ENCODE data around the gene TBX20.
"Not testable (repeated sequence)": the region's sequence is repeated elsewhere in the genome, so short reads cannot be mapped to it uniquely, and the experiment has no call there.

The TBX20 gene

GRCh38 chr7:35222445-35222844 lies 31.5 kb downstream of the TBX20 start:
- in situ Hi-C loops (cut with HindIII; ENCODE audit: low pct_unique_long_range_greater_than_20kb, low sequenced_read_pairs); DNase-seq (ENCODE audit: low read depth in 1 of 2, low spot score in 1 of 2): not testable (repeated sequence)

DNA sequence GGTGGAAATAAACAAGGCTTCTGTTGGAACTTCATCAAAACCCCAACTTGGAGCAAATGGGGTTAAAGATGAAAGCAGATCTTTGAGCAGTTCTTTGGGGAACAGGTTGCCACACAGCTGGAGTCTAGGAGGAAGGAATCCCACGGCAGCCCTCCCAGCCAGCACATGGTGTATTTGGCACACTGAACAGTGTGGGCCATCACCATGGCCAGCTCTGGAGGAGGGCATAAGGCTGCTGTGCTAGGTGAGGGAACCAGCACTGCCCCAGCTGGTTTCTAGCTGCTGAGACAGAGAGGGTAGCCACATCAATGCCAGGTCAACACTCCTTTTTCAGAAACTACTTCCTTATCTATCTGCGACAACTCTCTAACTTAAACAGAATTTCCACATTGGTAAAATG lies 33.7 kb downstream of the TBX20 start:
- in situ Hi-C loops (cut with HindIII; ENCODE audit: low pct_unique_long_range_greater_than_20kb, low sequenced_read_pairs); DNase-seq (ENCODE audit: low read depth in 1 of 2, low spot score in 1 of 2): not testable (repeated sequence)

GRCh38 chr7:35216033-35216432 lies 37.9 kb downstream of the TBX20 start:
- DNase-seq (ENCODE audit: low read depth in 1 of 2, low spot score in 1 of 2); in situ Hi-C loops (cut with HindIII; ENCODE audit: low pct_unique_long_range_greater_than_20kb, low sequenced_read_pairs): not testable (repeated sequence)

GRCh38 chr7:35215063-35215462 lies 38.8 kb downstream of the TBX20 start:
- DNase-seq (ENCODE audit: low read depth in 1 of 2, low spot score in 1 of 2); in situ Hi-C loops (cut with HindIII; ENCODE audit: low pct_unique_long_range_greater_than_20kb, low sequenced_read_pairs): not testable (repeated sequence)

- DNase-seq (ENCODE audit: low read depth in 1 of 2, low spot score in 1 of 2); in situ Hi-C loops (cut with HindIII; ENCODE audit: low pct_unique_long_range_greater_than_20kb, low sequenced_read_pairs): not testable (repeated sequence)
These were observed 47.0 kb downstream of the TBX20 start for GRCh38 chr7:35206924-35207323.

GRCh38 chr7:35204850-35205249 lies 49.0 kb downstream of the TBX20 start:
- DNase-seq (ENCODE audit: low read depth in 1 of 2, low spot score in 1 of 2); in situ Hi-C loops (cut with HindIII; ENCODE audit: low pct_unique_long_range_greater_than_20kb, low sequenced_read_pairs): not testable (repeated sequence)

- DNase-seq (ENCODE audit: low read depth in 1 of 2, low spot score in 1 of 2); in situ Hi-C loops (cut with HindIII; ENCODE audit: low pct_unique_long_range_greater_than_20kb, low sequenced_read_pairs): not testable (repeated sequence)
These were observed 49.9 kb downstream of the TBX20 start for GRCh38 chr7:35204031-35204430.

GRCh38 chr7:35202353-35202752 lies 51.5 kb downstream of the TBX20 start:
- DNase-seq (ENCODE audit: low read depth in 1 of 2, low spot score in 1 of 2); in situ Hi-C loops (cut with HindIII; ENCODE audit: low pct_unique_long_range_greater_than_20kb, low sequenced_read_pairs): not testable (repeated sequence)

- in situ Hi-C loops (cut with HindIII; ENCODE audit: low pct_unique_long_range_greater_than_20kb, low sequenced_read_pairs); DNase-seq (ENCODE audit: low read depth in 1 of 2, low spot score in 1 of 2): not testable (repeated sequence)
These were observed 53.7 kb downstream of the TBX20 start for GRCh38 chr7:35200170-35200569.

DNA sequence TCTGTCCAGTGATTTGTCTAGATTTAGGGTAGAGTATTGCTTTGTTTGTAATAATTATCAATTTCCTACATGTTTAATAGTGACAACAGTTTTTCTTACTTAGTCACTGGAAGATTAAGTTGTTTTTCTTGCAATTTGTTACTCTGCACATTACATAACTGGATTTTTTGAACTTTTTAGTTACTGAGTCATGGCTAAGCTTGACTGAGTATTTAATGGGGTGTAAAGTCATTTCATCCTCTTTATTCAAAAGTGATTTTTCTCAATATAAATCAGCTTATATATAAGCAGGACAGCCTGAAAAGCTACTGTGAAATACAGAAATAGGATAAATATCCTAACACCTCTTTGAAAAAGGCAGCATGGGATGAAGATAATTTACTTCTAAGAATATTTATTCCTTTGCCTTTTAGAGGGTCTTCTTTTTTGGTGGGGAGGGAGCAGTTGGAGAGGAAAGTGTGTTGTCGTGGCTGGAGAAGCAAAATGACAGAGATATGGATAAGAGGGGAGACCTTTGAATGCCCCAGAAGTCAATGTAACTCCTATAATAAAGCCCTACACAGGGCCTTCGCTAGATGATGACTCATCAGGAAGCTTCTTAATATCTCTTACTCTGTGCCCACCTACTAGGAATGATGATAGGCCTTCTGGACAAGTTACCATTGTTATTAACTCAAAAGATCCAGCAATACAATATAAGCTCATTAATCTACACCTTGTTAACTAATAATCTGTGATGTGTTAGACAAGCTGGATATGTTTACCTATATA lies 55.3 kb downstream of the TBX20 start:
- DNase-seq (ENCODE audit: low read depth in 1 of 2, low spot score in 1 of 2); in situ Hi-C loops (cut with HindIII; ENCODE audit: low pct_unique_long_range_greater_than_20kb, low sequenced_read_pairs): not testable (repeated sequence)

- in situ Hi-C loops (cut with HindIII; ENCODE audit: low pct_unique_long_range_greater_than_20kb, low sequenced_read_pairs); DNase-seq (ENCODE audit: low read depth in 1 of 2, low spot score in 1 of 2): not testable (repeated sequence)
These were observed 62.3 kb downstream of the TBX20 start for GRCh38 chr7:35191571-35191970.

- in situ Hi-C loops (cut with HindIII; ENCODE audit: low pct_unique_long_range_greater_than_20kb, low sequenced_read_pairs); DNase-seq (ENCODE audit: low read depth in 1 of 2, low spot score in 1 of 2): not testable (repeated sequence)
These were observed 63.6 kb downstream of the TBX20 start for GRCh38 chr7:35190146-35190773.

DNA sequence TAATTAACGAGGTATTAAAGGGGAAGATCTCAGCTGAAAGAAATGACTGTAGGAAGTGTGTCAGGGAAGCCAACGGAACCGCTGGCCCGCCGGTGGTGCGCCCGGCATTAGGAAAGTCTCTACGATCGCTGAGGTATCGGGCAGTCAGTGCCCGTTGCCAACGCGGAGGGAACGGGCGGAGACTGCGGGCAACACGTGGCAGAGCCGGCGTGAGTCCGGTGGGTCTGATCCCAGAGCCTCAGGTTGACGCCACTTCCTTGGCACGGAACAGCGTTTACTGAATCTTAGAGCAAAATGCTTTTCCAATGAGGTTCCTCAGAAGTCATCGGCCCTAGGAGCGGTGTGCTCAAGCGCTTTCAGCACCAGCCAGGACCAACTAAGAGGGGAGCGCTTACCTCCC lies 67.1 kb downstream of the TBX20 start:
- DNase-seq (ENCODE audit: low read depth in 1 of 2, low spot score in 1 of 2), result peak; percentile 1 to 13
- in situ Hi-C loops (cut with HindIII; ENCODE audit: low pct_unique_long_range_greater_than_20kb, low sequenced_read_pairs), result not testable (repeated sequence)

Measured in T47D (cell line).